ENCODE results near the gene SPEG. TPM values are rescaled to one million over a fixed set of nuclear protein-coding genes. Genes with fewer than 3 reads are reported as not detected.

The SPEG gene
- total RNA-seq, 1 experiment from 2014 or later, result 55.3 TPM

DNA sequence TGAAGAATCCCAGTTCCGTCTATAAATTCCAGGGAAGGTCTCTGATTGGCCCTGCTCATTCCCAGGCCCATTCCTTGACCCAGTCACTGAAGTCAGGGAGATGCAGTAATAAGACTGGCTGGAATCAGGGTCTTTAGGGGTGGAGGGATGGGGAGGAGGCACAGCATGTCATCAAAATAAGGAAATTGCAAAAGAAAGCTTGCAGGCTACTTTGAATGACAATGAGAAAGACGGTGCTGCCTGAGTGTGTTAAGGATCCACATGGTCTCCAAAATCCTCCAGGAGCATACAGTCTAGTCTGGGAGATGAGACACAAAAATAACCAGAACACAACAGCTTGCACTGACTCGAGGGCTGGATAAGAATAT lies 18.4 kb upstream of the SPEG start:
- 0 out of 2 replicates have a peak, but pooled peaks cover 2% of the 10 kb centered on the region for H3K36me3 Mint-ChIP-seq
- no peak for TF ChIP-seq ZNF423 (CRISPR knock-in tag; IDR thresholded peaks at IDR 0.05)
- no peak for TF ChIP-seq PRRX2 (CRISPR knock-in tag; IDR thresholded peaks at IDR 0.05)
- no peak for TF ChIP-seq ZNF532 (CRISPR knock-in tag; IDR thresholded peaks at IDR 0.05; ENCODE audit: borderline replicate concordance)
- no peak for TF ChIP-seq ZNF317 (CRISPR knock-in tag; IDR thresholded peaks at IDR 0.05; ENCODE audit: borderline replicate concordance, low read depth)
- no peak for TF ChIP-seq ZNF263 (CRISPR knock-in tag; IDR thresholded peaks at IDR 0.05; ENCODE audit: low read depth)
- no peak for TF ChIP-seq HMGXB4 (CRISPR knock-in tag; IDR thresholded peaks at IDR 0.05)
- TF ChIP-seq ZNF121 (CRISPR knock-in tag; IDR thresholded peaks at IDR 0.05), result no peak
- no peak for TF ChIP-seq FOXP1 (CRISPR knock-in tag; IDR thresholded peaks at IDR 0.05; ENCODE audit: borderline replicate concordance)
- no peak for TF ChIP-seq NR3C1 (CRISPR knock-in tag; conservative IDR thresholded peaks at IDR 0.05; ENCODE audit: low read depth)
- no peak for TF ChIP-seq ZNF416 (CRISPR knock-in tag; IDR thresholded peaks at IDR 0.05)
- TF ChIP-seq, protein P1, sequence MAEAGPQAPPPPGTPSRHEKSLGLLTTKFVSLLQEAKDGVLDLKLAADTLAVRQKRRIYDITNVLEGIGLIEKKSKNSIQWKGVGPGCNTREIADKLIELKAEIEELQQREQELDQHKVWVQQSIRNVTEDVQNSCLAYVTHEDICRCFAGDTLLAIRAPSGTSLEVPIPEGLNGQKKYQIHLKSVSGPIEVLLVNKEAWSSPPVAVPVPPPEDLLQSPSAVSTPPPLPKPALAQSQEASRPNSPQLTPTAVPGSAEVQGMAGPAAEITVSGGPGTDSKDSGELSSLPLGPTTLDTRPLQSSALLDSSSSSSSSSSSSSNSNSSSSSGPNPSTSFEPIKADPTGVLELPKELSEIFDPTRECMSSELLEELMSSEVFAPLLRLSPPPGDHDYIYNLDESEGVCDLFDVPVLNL (CRISPR knock-in tag; IDR thresholded peaks at IDR 0.05; ENCODE audit: borderline replicate concordance, low read depth), result no peak
- no peak for TF ChIP-seq STAT6 (CRISPR knock-in tag; conservative IDR thresholded peaks at IDR 0.05; ENCODE audit: low read depth)
- no peak for TF ChIP-seq E2F5 (CRISPR knock-in tag; IDR thresholded peaks at IDR 0.05)
- no peak for TF ChIP-seq USF2 (CRISPR knock-in tag; IDR thresholded peaks at IDR 0.05)
- no peak for DNase-seq (ENCODE audit: low spot score)
- peak; percentile 64 for ATAC-seq
- ChIA-PET POLR2A (interaction anchor here (0.6 kb wide), 1 partner anchor 32 kb away, joined by 3 read pairs; no protein-coding TSS in a partner anchor), CTCF (interaction anchor here (0.9 to 5.6 kb wide), 13 partner anchors 13 to 386 kb away, joined by 3 to 77 read pairs (median 6); partner anchors contain the start of genes CHPF, SPEG and TMEM198)
- H3K27ac Mint-ChIP-seq, result peak overlapping the region; percentile 30; the same call in 1 of the 2 replicates
- peaks cover 28% of the 10 kb centered on the region for H3K4me1 Mint-ChIP-seq
- peaks cover 40% of the 10 kb centered on the region for H3K27me3 Mint-ChIP-seq (ENCODE audit: low read depth)
- H3K4me3 Mint-ChIP-seq, result no peak overlapping the region
- H3K9me3 Mint-ChIP-seq, result peaks cover 6% of the 10 kb centered on the region; the same call in 1 of the 2 replicates
